Ectodermal cell (in vitro differentiated cells): ENCODE data around the gene NUMB.

ENCODE experiments used
- H3K27ac ChIP-seq: 2 replicates; pipeline ENCODE4 v1.7.0; 2013; ENCODE audit warnings: mild to moderate bottlenecking, low read depth, low read length; ENCODE audit not compliant: insufficient read depth, poor library complexity, severe bottlenecking
- H3K27me3 ChIP-seq: 2 replicates; pipeline ENCODE4 v1.7.0; 2013; ENCODE audit warnings: mild to moderate bottlenecking, low read length; ENCODE audit not compliant: insufficient read depth, control insufficient read depth, poor library complexity, severe bottlenecking
- H3K36me3 ChIP-seq: one replicate; pipeline ENCODE4 v1.7.0; 2013; ENCODE audit warnings: low read length; ENCODE audit not compliant: control insufficient read depth, insufficient read depth
- H3K4me1 ChIP-seq: one replicate; pipeline ENCODE4 v1.7.0; 2013; ENCODE audit warnings: low read length; ENCODE audit not compliant: control insufficient read depth, insufficient read depth
- H3K4me3 ChIP-seq: 2 replicates; pipeline ENCODE4 v1.7.0; 2013; ENCODE audit warnings: low read depth, low read length, control low read depth; ENCODE audit not compliant: insufficient read depth
- H3K9me3 ChIP-seq: 2 replicates; pipeline ENCODE4 v1.7.0; 2013; ENCODE audit warnings: mild to moderate bottlenecking, low read length, moderate library complexity; ENCODE audit not compliant: control insufficient read depth
- WGBS, 2 experiments: methylation state at CpG; one replicate each; pipeline ENCODE4 v1.1.7; 2013; ENCODE audit warnings: missing lambda C conversion rate in 2 of 2; 5-methylcytosine and 5-hydroxymethylcytosine counted together

The NUMB gene

GRCh38 chr14:73263606-73264005, 194.7 kb downstream of the NUMB start:
- 95 to 96% methylated on average over 7 of the region's 7 CpGs for WGBS, 2 experiments
- Histone ChIP-seq H3K9me3 (no peaks in the 10 kb centered on the region), H3K4me3 (no peak overlapping the region), H3K36me3 (peaks cover 58% of the 10 kb centered on the region), H3K27me3 (no peaks in the 10 kb centered on the region), H3K4me1 (no peaks in the 10 kb centered on the region), H3K27ac (no peak overlapping the region)

DNA sequence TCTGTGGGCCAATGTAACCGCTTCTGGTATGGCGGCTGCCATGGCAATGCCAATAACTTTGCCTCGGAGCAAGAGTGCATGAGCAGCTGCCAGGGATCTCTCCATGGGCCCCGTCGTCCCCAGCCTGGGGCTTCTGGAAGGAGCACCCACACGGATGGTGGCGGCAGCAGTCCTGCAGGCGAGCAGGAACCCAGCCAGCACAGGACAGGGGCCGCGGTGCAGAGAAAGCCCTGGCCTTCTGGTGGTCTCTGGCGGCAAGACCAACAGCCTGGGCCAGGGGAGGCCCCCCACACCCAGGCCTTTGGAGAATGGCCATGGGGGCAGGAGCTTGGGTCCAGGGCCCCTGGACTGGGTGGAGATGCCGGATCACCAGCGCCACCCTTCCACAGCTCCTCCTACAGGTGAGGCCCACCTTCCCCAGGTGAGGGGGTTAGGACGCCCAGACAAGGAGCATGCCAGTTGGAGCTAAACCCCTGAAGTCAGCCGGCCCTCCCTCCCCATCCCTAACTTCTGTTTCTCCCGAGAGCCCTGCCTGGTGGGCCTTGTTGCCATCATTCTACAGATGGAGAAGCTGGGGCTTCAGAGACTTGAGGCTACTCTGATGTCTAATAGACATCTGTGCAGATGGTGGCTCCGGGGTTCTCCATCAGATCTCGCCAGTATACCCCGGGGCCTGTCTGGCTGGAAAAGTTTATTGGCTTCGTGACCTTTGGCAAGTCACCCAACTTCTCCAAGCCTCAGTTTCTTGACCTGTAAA, 195.7 kb downstream of the NUMB start:
- Histone ChIP-seq H3K27ac (no peak overlapping the region), H3K27me3 (no peaks in the 10 kb centered on the region), H3K36me3 (peaks cover 48% of the 10 kb centered on the region), H3K4me3 (no peak overlapping the region), H3K9me3 (no peaks in the 10 kb centered on the region), H3K4me1 (no peaks in the 10 kb centered on the region)
- 93 to 95% methylated on average over 20 of the region's 20 CpGs for WGBS, 2 experiments

GRCh38 chr14:73261520-73262426, 196.6 kb downstream of the NUMB start:
- H3K27me3 ChIP-seq = no peaks in the 10 kb centered on the region
- no peak overlapping the region for H3K27ac ChIP-seq
- no peak overlapping the region for H3K4me3 ChIP-seq
- H3K4me1 ChIP-seq = no peaks in the 10 kb centered on the region
- 94 to 95% methylated on average over 15 of the region's 15 CpGs for WGBS, 2 experiments
- no peaks in the 10 kb centered on the region for H3K9me3 ChIP-seq
- peaks cover 45% of the 10 kb centered on the region for H3K36me3 ChIP-seq

GRCh38 chr14:73261075-73261474, 197.3 kb downstream of the NUMB start:
- WGBS, 2 experiments = 90 to 91% methylated on average over 6 of the region's 6 CpGs
- H3K9me3 ChIP-seq = no peaks in the 10 kb centered on the region
- no peak overlapping the region for H3K4me3 ChIP-seq
- H3K4me1 ChIP-seq = no peaks in the 10 kb centered on the region
- no peak overlapping the region for H3K27ac ChIP-seq
- H3K36me3 ChIP-seq = peaks cover 41% of the 10 kb centered on the region
- no peaks in the 10 kb centered on the region for H3K27me3 ChIP-seq

DNA sequence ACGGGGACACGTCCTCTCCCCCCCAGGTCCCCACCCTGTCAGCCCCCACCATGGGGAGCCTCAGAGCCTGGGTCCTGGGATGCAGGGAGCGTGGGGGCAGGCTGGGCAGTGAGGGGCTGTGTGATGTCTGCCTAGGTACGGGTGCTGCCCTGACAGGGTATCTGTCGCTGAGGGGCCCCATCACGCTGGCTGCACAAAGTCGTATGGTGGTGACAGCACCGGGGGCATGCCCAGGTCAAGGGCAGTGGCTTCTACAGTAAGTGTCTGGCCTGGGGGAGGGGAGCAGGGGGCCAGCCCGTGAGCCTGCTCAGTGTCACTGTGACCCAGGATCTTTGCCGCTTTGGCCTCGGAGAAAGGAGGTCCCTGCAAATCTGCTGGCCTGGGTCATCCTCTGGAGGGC, 197.8 kb downstream of the NUMB start:
- H3K4me1 ChIP-seq = no peaks in the 10 kb centered on the region
- no peak overlapping the region for H3K27ac ChIP-seq
- 90 to 95% methylated on average over 11 of the region's 11 CpGs for WGBS, 2 experiments
- no peaks in the 10 kb centered on the region for H3K9me3 ChIP-seq
- no peak overlapping the region for H3K4me3 ChIP-seq
- no peaks in the 10 kb centered on the region for H3K27me3 ChIP-seq
- peaks cover 41% of the 10 kb centered on the region for H3K36me3 ChIP-seq

DNA sequence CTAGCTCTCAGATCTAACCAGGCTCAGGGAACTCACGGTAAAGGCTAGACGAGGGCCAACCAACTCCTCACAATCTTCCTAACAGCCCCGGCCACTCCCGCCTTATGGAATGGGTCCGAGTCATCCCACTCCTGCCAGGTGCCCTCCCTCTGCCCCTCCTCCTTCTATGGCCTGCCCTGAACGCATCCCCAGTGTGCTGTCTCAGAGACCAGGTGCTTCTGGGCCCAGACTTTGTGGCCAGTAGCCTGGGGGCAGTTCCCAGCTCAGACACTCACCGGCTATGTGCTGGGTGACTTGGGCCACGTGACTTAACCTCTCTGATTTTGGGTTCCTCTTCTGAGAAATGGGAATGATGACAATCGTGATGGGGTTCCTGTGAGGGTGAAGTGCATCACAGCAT, 198.5 kb downstream of the NUMB start:
- Histone ChIP-seq H3K9me3 (no peaks in the 10 kb centered on the region), H3K4me3 (no peak overlapping the region), H3K36me3 (peaks cover 44% of the 10 kb centered on the region), H3K4me1 (no peaks in the 10 kb centered on the region), H3K27ac (no peak overlapping the region), H3K27me3 (no peaks in the 10 kb centered on the region)
- WGBS, 2 experiments = 89 to 92% methylated on average over 9 of the region's 9 CpGs

DNA sequence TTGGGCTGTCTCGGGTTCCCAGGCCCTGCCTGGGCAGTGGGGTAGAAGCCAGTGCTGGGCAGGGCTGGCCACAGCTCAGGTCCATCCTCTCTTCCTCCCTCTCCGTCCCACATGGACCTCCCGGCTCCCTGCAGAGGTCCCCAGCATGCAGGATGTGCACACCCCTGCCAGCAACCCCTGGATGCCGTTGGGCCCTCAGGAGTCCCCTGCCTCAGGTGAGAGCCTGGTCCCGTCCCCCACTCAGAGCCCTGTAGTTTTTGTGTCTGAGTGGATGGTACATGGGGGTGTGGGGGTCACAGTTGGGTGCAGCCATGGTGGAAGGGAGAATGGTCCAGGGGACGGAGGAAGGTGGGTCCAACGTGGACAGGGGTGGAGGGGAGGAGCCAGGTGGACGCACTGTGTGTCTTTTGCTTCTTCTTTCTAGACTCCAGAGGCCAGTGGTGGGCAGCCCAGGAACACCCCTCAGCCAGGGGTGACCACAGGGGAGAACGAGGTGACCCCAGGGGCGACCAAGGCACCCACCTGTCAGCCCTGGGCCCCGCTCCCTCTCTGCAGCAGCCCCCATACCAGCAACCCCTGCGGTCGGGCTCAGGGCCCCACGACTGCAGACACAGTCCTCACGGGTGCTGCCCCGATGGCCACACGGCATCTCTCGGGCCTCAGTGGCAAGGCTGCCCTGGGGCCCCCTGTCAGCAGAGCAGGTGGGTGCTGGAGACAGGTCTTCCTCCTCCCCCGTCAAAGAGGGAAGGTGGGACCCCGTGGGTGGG, 199.3 kb downstream of the NUMB start:
- H3K36me3 ChIP-seq = peaks cover 41% of the 10 kb centered on the region
- WGBS, 2 experiments = 95 to 97% methylated on average over 20 of the region's 20 CpGs
- H3K9me3 ChIP-seq = no peaks in the 10 kb centered on the region
- H3K27me3 ChIP-seq = no peaks in the 10 kb centered on the region
- no peak overlapping the region for H3K4me3 ChIP-seq
- H3K27ac ChIP-seq = no peak overlapping the region
- H3K4me1 ChIP-seq = no peaks in the 10 kb centered on the region

- Histone ChIP-seq H3K9me3 (no peaks in the 10 kb centered on the region), H3K27ac (no peak overlapping the region), H3K4me1 (no peaks in the 10 kb centered on the region), H3K4me3 (no peak overlapping the region), H3K27me3 (no peaks in the 10 kb centered on the region), H3K36me3 (peaks cover 32% of the 10 kb centered on the region)
- 94% methylated on average over 4 of the region's 4 CpGs for whole genome bisulfite sequencing, 2 experiments
These were observed 200.3 kb downstream of the NUMB start for GRCh38 chr14:73258076-73258475.

DNA sequence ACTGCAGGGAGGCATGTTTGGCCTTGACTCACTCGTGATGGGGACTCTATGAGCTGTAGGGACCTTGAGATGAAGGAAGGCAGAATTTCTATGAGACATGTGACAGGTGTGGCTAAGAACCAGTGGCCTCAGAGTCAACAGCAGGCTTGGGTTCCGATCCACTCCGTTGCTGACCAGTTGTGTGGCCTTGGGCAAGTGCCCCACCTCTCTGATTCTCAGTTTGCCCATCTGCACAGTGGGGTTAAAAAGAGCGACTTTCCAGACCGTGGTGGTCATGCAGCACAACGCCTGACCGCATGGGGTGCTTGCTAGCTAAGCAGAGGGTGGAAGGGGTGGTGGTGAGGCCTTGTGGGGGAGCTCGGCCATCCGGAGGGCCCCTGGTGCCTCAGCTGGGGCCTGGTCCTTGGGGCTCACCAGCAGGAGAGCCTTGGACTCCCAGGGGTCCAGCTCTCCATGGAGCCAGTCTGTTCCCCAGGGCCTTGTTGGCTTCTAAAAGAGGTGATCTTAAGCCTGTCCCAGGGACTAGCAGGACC, 202.6 kb downstream of the NUMB start:
- Histone ChIP-seq H3K4me3 (no peak overlapping the region), H3K9me3 (no peaks in the 10 kb centered on the region), H3K27me3 (no peaks in the 10 kb centered on the region), H3K27ac (no peak overlapping the region), H3K4me1 (no peaks in the 10 kb centered on the region), H3K36me3 (peaks cover 22% of the 10 kb centered on the region)
- WGBS, 2 experiments = 93 to 97% methylated on average over 9 of the region's 9 CpGs
